Suprapubic skin (tissue), 4 donors: ENCODE measurements around the gene KCP.

Experiments used
- EP300 ChIP-seq: sonication (generic); formaldehyde crosslinking; IDR thresholded peaks from one replicate; pipeline ENCODE4 v1.6.1; 2017; ENCODE audit warnings: antibody characterized with exemption
- POLR2A ChIP-seq, 2 donors: fragments of 450-650 bp; IDR thresholded peaks; one replicate each; pipeline ENCODE4 v1.6.1; 2017; ENCODE audit warnings: antibody characterized with exemption in 2 of 2, mild to moderate bottlenecking in 2 of 2, moderate library complexity in 2 of 2
- POLR2AphosphoS5 ChIP-seq, 3 donors: sonication (generic); formaldehyde crosslinking; IDR thresholded peaks; one replicate each; pipeline ENCODE4 v1.6.1; 2017; ENCODE audit warnings: antibody characterized with exemption in 3 of 3
- TF ChIP-seq, protein P1 (sequence below), 2 donors: fragments of 200-600 bp in 1 of 2; fragments of 450-650 bp in 1 of 2; sonication (generic) in 1 of 2; IDR thresholded peaks; one replicate each; pipeline ENCODE4 v1.5.1; 2016 to 2019; ENCODE audit warnings: antibody characterized with exemption in 2 of 2, mild to moderate bottlenecking in 1 of 2, moderate library complexity in 1 of 2

DNA sequence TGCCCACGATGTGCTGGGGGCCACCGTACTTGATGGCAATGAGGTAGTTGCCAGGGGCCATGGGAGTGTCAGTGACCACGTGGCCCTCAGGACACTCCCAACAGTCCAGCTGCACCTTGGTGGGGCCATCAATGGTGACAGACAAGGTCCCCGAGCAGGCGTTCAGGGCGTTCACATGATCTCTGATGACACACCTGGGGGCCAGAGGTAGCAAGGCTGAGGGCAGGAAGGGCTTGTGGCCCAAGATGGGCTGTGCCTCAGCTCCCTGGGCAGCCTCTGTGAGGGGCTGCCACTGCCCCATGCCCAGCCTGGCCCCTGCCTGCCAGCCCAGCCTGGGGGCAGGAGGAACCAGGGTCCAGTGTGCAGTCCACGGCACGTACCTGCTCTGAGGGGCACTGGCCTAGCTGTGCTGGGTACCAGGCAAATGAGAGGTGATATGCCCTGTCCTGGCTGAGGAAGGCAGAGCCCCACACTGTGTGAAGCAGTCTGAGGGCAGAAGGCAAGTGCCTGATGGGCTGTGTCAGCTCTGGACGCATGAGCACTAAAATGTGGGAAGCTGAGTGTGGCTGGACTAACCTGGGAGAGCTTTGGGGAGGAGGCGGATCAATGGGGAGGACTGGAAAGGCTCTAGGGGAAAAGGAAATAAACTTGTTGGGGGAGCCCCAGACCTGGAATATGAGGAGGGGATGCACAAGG is 3.5 kb upstream of the KCP start:
- TF ChIP-seq POLR2A (IDR thresholded peaks at IDR 0.05) (no peak), EP300 (no peak), POLR2AphosphoS5 (IDR thresholded peaks at IDR 0.05) (no peak)
- TF ChIP-seq, protein P1, sequence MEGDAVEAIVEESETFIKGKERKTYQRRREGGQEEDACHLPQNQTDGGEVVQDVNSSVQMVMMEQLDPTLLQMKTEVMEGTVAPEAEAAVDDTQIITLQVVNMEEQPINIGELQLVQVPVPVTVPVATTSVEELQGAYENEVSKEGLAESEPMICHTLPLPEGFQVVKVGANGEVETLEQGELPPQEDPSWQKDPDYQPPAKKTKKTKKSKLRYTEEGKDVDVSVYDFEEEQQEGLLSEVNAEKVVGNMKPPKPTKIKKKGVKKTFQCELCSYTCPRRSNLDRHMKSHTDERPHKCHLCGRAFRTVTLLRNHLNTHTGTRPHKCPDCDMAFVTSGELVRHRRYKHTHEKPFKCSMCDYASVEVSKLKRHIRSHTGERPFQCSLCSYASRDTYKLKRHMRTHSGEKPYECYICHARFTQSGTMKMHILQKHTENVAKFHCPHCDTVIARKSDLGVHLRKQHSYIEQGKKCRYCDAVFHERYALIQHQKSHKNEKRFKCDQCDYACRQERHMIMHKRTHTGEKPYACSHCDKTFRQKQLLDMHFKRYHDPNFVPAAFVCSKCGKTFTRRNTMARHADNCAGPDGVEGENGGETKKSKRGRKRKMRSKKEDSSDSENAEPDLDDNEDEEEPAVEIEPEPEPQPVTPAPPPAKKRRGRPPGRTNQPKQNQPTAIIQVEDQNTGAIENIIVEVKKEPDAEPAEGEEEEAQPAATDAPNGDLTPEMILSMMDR (IDR thresholded peaks at IDR 0.05): no peak
